CD4-positive, alpha-beta T cell treated with Interleukin-2 at 100 ng/mL for 4 hours (primary cell): ENCODE measurements around the gene SPINT1.
A peak's percentile ranks its signal among the peaks of the same experiment; 100 is the strongest.

ENCODE experiments used
- DNase-seq: peaks from one replicate; pipeline ENCODE4 v3.0.0-alpha.2; 2020; ENCODE audit warnings: low spot score

Gene SPINT1

GRCh38 chr15:40843885-40844695, at the start of gene SPINT1:
TSS of gene SPINT1 (plus strand) at chr15:40844048. CDS start at chr15:40844555, 507 bp downstream.
- peak; percentile 35 for DNase-seq

GRCh38 chr15:40796041-40796440, 47.8 kb upstream of the SPINT1 start:
- no peak for DNase-seq

- DNase-seq, result no peak
Observed at GRCh38 chr15:40796512-40796911, 47.3 kb upstream of the SPINT1 start.

- DNase-seq, result no peak
Observed at GRCh38 chr15:40799523-40799922, 44.3 kb upstream of the SPINT1 start.

GRCh38 chr15:40803076-40803475, 40.8 kb upstream of the SPINT1 start:
- DNase-seq, result no peak

- no peak for DNase-seq
Observed at GRCh38 chr15:40803688-40804087, 40.2 kb upstream of the SPINT1 start.

GRCh38 chr15:40806672-40807027, 37.2 kb upstream of the SPINT1 start:
- DNase-seq, result no peak

- DNase-seq, result peak; percentile 95
Observed at GRCh38 chr15:40807028-40807887, 36.6 kb upstream of the SPINT1 start, which contains the start of the genes DNAJC17 and ZFYVE19. TSS of gene DNAJC17 (minus strand) at chr15:40807473. CDS start at chr15:40807446, 27 bp downstream. TSS of gene ZFYVE19 (plus strand) at chr15:40807089. CDS start at chr15:40807590, 501 bp downstream.

- no peak for DNase-seq
Observed at GRCh38 chr15:40807888-40808461, 35.9 kb upstream of the SPINT1 start.

- DNase-seq, result no peak
Observed at GRCh38 chr15:40808861-40809450, 34.9 kb upstream of the SPINT1 start.

GRCh38 chr15:40812721-40813425, 31.0 kb upstream of the SPINT1 start:
- no peak for DNase-seq

GRCh38 chr15:40815042-40815698, 28.7 kb upstream of the SPINT1 start:
- no peak for DNase-seq

- DNase-seq, result no peak
Observed at GRCh38 chr15:40819048-40819447, 24.8 kb upstream of the SPINT1 start.

- no peak for DNase-seq
Observed at GRCh38 chr15:40821195-40821594, 22.7 kb upstream of the SPINT1 start.

GRCh38 chr15:40823572-40824343, 20.1 kb upstream of the SPINT1 start:
- no peak for DNase-seq

- no peak for DNase-seq
Observed at GRCh38 chr15:40825661-40826422, 18.0 kb upstream of the SPINT1 start.

GRCh38 chr15:40826423-40827075, 17.3 kb upstream of the SPINT1 start:
- DNase-seq, result no peak

GRCh38 chr15:40828447-40829036, 15.3 kb upstream of the SPINT1 start, which contains the start of gene PPP1R14D:
TSS of gene PPP1R14D (minus strand) at chr15:40828708. CDS start at chr15:40828641, 67 bp downstream.
- DNase-seq, result no peak
